Right lobe of liver (tissue), 6 donors: Measurements from ENCODE around the gene SPRING1. TPM values are rescaled to one million over a fixed set of nuclear protein-coding genes. Genes with fewer than 3 reads are reported as not detected.

Source experiments
- ATAC-seq, 4 donors: fragments of 200-7000 bp; cut with Tn5 transposase; one replicate each; pipeline ENCODE4 v1.9.1; 2020; ENCODE audit warnings: mild to moderate bottlenecking in 4 of 4, moderate library complexity in 4 of 4
- DNase-seq, 3 donors: peaks; one replicate each; pipeline ENCODE4 v3.0.0-alpha.2; 2020
- H3K27ac ChIP-seq, 3 donors: fragments of 200-600 bp; one replicate each; pipeline ENCODE4 v1.8.0; 2022
- H3K27me3 ChIP-seq, 2 donors: fragments of 200-600 bp; one replicate each; pipeline ENCODE4 v1.8.0; 2022
- H3K36me3 ChIP-seq, 4 donors: fragments of 200-600 bp; sonication (generic) in 1 of 4; one replicate each; pipeline versions ENCODE4 v1.5.1 to v1.8.0; 2017 to 2022; ENCODE audit warnings: control low read depth in 1 of 4
- H3K4me1 ChIP-seq, 4 donors: fragments of 200-600 bp; sonication (generic) in 1 of 4; one replicate each; pipeline versions ENCODE4 v1.5.1 to v1.8.0; 2017 to 2022; ENCODE audit warnings: control low read depth in 1 of 4
- H3K4me3 ChIP-seq, 3 donors: fragments of 200-600 bp; one replicate each; pipeline ENCODE4 v1.8.0; 2022
- H3K9me3 ChIP-seq, 4 donors: fragments of 200-600 bp; sonication (generic) in 1 of 4; one replicate each; pipeline versions ENCODE4 v1.5.1 to v1.8.0; 2017 to 2022; ENCODE audit warnings: control low read depth in 1 of 4
- CTCF ChIP-seq, 4 donors: fragments of 200-600 bp in 3 of 4; fragments of 450-650 bp in 1 of 4; IDR thresholded peaks; one replicate each; pipeline versions ENCODE4 v1.5.1 to v1.8.0; 2016 to 2022; ENCODE audit warnings: antibody characterized with exemption in 4 of 4, mild to moderate bottlenecking in 2 of 4
- POLR2A ChIP-seq: fragments of 450-650 bp; IDR thresholded peaks from one replicate; pipeline ENCODE4 v1.6.1; 2017; ENCODE audit warnings: antibody characterized with exemption, mild to moderate bottlenecking
- WGBS: methylation state at CpG from one replicate; pipeline ENCODE4 v1.1.6; 2018; ENCODE audit warnings: low coverage, low lambda C conversion rate; ENCODE audit not compliant: insufficient coverage; ENCODE audit errors: missing lambda C conversion rate; 5-methylcytosine and 5-hydroxymethylcytosine counted together
- intact Hi-C, 2 donors: fragments of 100-400 bp; cut with DNase I; formaldehyde crosslinking; loops; one replicate each; pipeline versions ENCODE4 v1.11.2 to v1.14.1; 2022
- total RNA-seq, 6 experiments: library from RNA; depleted of rRNA in 2 of 6; stranded (reverse); fragments of >200 nt in 2 of 6; fragmentation: NEBNext Ultra II Directional in 3 of 6; extraction: Animal tissue kit (Norgen Biotek cat#: 25700) in 3 of 6; gene quantifications; one replicate each; pipeline versions ENCODE4 v1.1.0 to v1.2.4, GENCODE V29; 2016 to 2023
- donor health status: DM: no; HTN: yes; CAD: no.
- donor health status: DM: no; HTN: no; CAD: no.
- donor health status: DM: no; HTN: no; CAD: no.
- donor health status: DM: no; HTN: yes; CAD: no.
- donor health status: DM: no; HTN: yes; CAD: no.

The SPRING1 gene
- total RNA-seq, 6 experiments from 2014 or later: 4.9 to 18.7 (median 12.0) TPM

- intact Hi-C loops: no loop called here
- peaks cover 0 to 36% (median 2%) of the 10 kb centered on the region in 4 donors for H3K36me3 ChIP-seq
Observed at GRCh38 chr12:116719731-116720528, 17.9 kb downstream of the SPRING1 start.

GRCh38 chr12:116718655-116719454 is 19.0 kb downstream of the SPRING1 start:
- H3K4me1 ChIP-seq: no peaks in the 10 kb centered on the region
- no peak overlapping the region for H3K4me3 ChIP-seq
- ATAC-seq (no peak), DNase-seq (no peak)
- TF ChIP-seq POLR2A (no peak), CTCF (IDR thresholded peaks at IDR 0.05) (no peak)
- intact Hi-C loops: no loop called here
- H3K27ac ChIP-seq: no peak overlapping the region
- no peaks in the 10 kb centered on the region for H3K9me3 ChIP-seq
- WGBS: 84% methylated on average over 10 of the region's 10 CpGs
- H3K36me3 ChIP-seq: peaks cover 0 to 36% (median 2%) of the 10 kb centered on the region in 4 donors
- no peaks in the 10 kb centered on the region for H3K27me3 ChIP-seq

More at GRCh38 chr12:116719731-116720528, 17.9 kb downstream of the SPRING1 start:
- no peak for DNase-seq
- Histone ChIP-seq H3K4me1 (no peaks in the 10 kb centered on the region), H3K9me3 (no peaks in the 10 kb centered on the region), H3K4me3 (no peak overlapping the region), H3K27ac (no peak overlapping the region), H3K27me3 (no peaks in the 10 kb centered on the region)
- TF ChIP-seq CTCF (IDR thresholded peaks at IDR 0.05) (no peak), POLR2A (no peak)
- 91% methylated on average over 9 of the region's 15 CpGs for WGBS
- ATAC-seq: no peak

- no peaks in the 10 kb centered on the region for H3K27me3 ChIP-seq
- 94% methylated on average over 8 of the region's 27 CpGs for WGBS
- H3K4me3 ChIP-seq: no peak overlapping the region
- no peak for ATAC-seq
- TF ChIP-seq CTCF (IDR thresholded peaks at IDR 0.05) (no peak), POLR2A (no peak)
- peaks cover 0 to 36% (median 2%) of the 10 kb centered on the region in 4 donors for H3K36me3 ChIP-seq
- no peaks in the 10 kb centered on the region for H3K4me1 ChIP-seq
- H3K9me3 ChIP-seq: no peaks in the 10 kb centered on the region
- intact Hi-C loops: no loop called here
- DNase-seq: no peak
- H3K27ac ChIP-seq: no peak overlapping the region
Observed at GRCh38 chr12:116717466-116718437, 20.1 kb downstream of the SPRING1 start.

- Histone ChIP-seq H3K9me3 (no peaks in the 10 kb centered on the region), H3K36me3 (peaks cover 0 to 10% (median 0%) of the 10 kb centered on the region in 4 donors), H3K27ac (no peak overlapping the region), H3K4me3 (no peak overlapping the region), H3K27me3 (no peaks in the 10 kb centered on the region), H3K4me1 (no peaks in the 10 kb centered on the region)
- ATAC-seq (no peak), DNase-seq (no peak)
- intact Hi-C loops: no loop called here
- TF ChIP-seq CTCF (IDR thresholded peaks at IDR 0.05): no peak
- TF ChIP-seq POLR2A: no peak
- WGBS: 95% methylated on average over 3 of the region's 9 CpGs
Observed at GRCh38 chr12:116714175-116714574, 23.7 kb downstream of the SPRING1 start.
